HG02588 (cell line): ENCODE measurements around the gene DAG1.
"Not testable (repeated sequence)": the region's sequence is repeated elsewhere in the genome, so short reads cannot be mapped to it uniquely, and the experiment has no call there.

Experiments
- ATAC-seq: cut with Tn5 transposase; IDR thresholded peaks from one replicate; pipeline ENCODE4 v1.9.1; 2021; ENCODE audit warnings: mild to moderate bottlenecking, moderate library complexity; ENCODE audit not compliant: unreplicated experiment

Gene DAG1

DNA sequence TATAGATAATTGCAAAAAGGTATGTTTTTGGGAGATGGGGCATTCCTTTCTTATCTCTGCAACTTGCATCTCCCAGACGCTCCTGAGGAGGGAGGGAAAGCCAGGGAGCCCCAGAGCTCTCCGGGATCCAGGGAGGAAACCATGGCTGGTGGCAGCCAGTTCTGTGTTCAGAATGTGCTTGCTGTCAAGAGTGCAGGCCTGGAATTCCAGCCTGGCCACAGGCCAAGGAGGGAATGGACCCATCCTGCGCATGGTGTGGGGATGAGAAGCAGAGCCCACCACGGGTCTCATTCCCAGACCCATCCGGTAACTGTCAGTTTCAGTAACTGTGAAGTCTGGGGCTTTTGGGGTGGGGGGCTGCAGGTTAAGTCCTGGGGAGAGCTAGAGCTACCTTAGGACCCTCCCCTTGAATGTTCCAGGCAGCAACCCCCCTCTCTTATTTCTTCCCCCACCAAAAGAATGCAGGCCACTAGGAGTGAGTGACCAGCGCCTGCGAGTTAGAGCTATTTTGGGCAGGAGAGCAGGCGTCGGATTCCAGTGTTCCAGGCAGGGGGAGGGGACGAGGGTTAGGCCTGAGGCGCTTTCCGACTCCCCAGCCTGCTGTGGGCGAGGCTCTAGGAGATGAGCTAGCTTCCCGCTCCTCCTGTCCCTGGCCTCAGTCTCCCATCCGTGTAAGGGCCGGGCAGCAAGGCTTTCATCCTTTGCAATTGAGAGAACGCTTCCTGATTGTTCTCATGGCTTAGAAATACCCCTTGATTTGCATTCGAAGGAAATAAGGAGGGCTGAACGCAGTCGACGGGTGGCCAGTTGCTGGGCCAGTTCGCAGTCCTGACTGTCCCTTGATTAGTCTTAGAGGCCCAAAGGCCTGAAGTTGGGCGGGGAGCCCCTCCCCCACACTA lies 781 bp upstream of the DAG1 start:
- no peak for ATAC-seq

DNA sequence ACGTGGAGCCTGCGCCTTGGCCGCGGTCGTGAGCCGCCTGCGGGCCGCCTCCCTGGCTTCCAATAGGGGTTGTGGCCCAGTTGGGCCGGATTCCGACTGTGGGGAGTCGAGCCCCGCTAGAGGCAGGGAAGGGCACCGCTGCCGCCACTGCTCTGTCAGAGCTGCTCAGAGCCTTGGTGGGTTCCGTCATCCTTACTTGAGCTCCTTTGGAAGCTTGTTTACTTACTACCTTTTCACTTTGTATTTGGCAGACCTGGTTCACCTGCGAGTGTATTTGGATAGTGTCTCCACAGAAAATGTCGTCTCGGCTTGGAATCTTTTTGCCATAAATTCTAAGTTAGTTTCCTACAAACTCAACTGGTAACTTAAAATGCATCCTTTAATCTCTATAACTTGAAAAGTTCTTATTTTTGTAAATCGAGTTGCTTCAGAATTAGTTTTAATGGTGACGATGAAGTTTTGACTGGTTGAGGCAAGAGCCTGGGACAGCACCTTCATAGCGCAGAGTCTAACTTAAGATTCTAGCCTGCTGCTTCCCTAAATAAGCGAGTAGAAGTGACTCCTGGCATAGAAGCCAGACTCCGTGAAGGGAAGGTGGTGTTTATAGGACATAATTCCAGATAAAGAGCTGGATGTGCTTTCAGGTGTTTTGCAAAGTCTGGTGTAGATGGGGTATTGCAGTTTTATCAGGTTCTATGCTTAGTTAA lies 800 bp downstream of the DAG1 start:
- no peak for ATAC-seq

DNA sequence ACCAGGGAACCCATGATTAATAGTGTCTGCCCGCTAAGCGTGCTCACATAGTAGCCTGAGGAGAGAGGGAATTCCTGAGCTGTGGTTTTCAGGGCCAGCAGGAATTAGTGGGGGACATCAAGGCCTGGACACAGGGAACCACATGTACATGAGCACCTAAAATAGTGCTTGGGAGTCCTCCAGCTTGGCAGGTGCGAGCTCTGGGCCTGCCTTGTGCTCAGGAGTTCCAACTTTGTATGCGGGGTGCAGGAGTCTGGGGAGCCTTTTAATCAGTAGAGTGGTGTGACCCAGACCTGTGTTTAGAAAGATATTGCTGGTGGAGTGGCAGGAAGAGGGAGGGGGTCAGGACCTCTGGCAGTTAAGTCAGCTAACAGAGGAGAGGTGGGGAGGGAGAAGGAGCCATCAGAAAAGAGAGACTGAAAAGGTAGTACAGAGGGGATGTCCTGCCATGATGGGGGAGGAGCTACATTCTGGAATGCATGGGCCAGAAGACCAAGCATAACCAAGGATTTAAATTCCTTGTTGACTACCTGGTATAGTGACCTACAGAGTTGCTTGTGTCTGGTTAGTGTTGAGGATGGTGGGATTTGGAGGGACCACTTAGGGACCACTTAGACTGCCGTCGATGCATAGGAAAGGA lies 1.9 kb downstream of the DAG1 start:
- no peak for ATAC-seq

DNA sequence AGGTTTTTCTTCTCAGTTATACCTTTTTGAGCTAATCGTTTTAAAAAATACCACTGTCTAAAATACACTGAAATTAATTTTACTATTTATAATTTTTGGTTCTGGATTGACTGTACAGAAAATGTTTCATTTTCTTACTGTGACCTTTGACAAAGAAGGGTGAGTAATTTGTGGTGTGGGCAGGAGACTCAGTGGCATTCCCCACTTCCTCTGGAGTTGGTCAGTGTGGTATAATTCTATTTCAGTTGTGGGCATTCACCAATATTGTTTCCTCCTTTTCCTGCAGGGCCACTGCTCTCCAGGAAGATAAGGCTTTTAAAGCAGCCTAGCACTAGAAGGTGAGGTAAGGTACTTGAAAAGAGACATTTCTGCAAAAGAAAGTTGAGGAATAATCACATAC lies 6.5 kb downstream of the DAG1 start:
- ATAC-seq = no peak

GRCh38 chr3:49482766-49483165 lies 12.7 kb downstream of the DAG1 start:
- no peak for ATAC-seq

GRCh38 chr3:49484471-49484870 lies 14.4 kb downstream of the DAG1 start:
- no peak for ATAC-seq

GRCh38 chr3:49489247-49489646 lies 19.2 kb downstream of the DAG1 start:
- no peak for ATAC-seq

DNA sequence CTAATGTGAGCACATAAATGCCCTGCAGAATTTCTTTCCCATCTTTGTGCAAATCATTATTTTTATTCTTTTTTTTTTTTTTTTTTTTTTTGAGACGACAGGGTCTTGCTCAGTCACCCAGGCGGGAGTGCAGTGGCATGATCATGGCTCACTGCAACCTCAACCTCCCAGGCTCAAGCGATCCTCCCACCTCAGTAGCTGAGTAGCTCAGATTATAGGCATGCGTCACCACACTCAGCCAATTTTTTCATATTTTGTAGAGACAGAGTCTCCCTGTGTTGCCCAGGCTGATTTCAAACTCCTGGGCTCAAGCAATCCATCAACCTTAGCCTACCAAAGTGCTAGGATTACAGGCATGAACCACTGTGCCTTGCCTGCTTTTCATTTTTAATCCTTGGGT lies 22.9 kb downstream of the DAG1 start:
- ATAC-seq = no peak

DNA sequence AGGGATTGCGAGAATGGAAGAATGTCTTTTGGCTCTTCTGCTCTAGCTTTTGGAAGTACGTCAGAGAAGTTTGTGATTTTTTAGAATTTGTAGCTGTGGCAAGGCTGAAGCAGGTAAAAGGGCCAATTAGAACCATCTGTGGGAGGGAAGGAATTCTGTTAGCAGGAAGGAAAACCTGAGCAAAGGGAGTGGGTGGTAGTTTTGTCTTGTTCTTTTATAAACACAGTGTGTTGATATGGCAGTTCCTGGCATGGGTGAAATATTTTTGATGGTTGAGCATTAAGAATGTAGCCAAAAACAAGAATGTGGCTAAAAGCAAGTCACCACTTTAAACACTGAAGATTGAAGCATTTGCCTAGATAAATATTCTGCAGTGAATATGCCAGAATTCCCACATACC lies 23.8 kb downstream of the DAG1 start:
- ATAC-seq = no peak

GRCh38 chr3:49495023-49495422 lies 25.0 kb downstream of the DAG1 start:
- no peak for ATAC-seq

DNA sequence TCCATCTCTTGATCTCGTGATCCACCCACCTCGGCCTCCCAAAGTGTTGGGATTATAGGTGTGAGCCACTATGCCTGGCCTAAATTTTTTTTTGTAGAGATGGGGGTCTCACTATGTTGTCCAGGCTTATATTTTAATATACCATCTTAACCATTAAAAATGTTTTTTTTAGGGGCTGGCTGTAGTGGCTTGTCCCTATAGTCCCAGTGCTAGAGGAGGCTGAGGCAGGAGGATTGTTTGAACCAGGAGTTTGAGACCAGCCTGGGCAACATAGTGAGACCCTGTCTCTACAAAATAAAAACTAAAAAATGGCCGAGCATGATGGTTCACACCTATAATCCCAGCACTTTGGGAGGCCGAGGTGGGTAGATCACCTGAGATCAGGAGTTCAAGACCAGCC lies 26.8 kb downstream of the DAG1 start:
- ATAC-seq = not testable (repeated sequence)

GRCh38 chr3:49497606-49498005 lies 27.5 kb downstream of the DAG1 start:
- ATAC-seq = no peak

GRCh38 chr3:49498239-49498638 lies 28.2 kb downstream of the DAG1 start:
- ATAC-seq = no peak

DNA sequence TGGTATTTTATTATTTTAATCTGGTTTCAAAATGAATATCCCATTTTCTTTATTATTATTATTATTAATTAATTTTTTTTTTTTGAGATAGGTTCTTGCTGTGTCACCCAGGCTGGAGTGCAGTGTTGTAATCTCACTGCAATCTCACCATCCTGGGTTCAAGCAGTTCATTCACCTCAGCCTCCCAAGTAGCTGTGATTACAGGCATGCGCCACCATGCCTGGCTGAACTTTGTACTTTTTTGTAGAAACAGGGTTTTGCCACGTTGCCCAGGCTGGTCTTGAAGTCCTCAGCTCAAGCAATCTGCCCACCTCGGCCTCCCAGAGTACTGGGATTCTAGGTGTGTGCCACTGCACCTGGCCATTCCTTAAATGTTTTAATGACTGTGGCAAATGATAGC lies 28.6 kb downstream of the DAG1 start:
- no peak for ATAC-seq

DNA sequence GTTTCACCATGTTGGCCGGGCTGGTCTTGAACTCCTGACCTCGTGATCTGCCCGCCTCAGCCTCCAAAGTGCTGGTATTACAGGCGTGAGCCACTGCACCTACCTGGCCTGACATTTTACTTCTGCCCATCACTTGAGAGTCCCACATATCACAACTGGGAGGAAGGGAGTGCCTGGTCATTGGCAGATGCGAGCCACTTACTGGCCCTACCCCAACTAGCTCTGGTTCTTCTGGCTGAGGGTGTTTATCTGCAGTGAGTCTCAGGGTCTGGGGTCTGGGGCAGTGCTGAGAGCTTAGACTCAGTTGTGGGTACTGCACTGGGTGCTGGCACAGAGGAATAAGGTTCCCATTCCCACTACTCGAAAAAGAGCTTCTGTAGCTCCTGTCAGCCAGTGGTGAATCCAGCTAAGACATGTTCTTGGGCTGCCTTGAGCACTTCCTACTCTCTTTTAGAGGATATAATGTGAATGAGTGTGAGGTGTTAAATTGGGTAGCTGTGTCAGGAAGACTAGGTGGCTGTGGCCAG lies 30.2 kb downstream of the DAG1 start:
- ATAC-seq = no peak

GRCh38 chr3:49500732-49501609 lies 30.9 kb downstream of the DAG1 start:
- ATAC-seq = no peak

DNA sequence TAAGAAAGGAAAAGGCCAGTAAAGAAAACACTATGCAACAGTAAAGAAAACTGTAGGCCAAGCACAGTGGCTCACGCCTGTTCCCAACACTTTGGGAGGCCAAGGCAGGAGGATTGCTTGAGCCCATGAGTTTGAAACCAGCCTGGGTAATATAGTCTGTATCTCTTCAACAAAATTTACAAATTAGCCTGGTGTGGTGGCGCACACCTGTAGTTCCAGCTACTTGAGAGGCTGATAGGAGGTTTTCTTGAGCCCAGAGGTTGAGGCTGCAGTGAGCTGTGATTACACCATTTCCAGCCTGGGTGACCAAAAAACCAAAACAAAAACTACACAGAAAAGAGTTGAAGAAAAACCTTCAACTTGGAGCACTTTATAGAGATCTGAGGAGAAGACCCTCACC lies 31.8 kb downstream of the DAG1 start:
- ATAC-seq = no peak

DNA sequence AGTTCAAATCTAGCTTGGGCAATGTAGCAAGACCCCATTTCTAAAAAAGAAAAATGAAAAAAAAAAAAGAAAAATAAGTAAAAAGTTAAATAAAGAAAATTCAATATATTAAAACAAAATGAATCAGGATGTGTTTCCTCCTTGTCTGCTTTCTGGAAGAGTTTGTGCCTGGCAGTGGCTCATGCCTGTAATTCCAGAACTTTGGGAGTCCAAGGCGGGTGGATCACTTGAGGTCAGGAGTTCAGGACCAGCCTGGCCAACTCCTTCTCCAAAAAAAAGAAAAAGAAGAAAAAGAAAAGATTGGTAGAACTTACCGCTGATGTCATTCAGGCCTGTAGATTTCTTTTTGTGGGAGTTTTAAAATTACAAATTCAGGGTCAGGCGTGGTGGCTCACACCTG lies 36.8 kb downstream of the DAG1 start:
- ATAC-seq = no peak

DNA sequence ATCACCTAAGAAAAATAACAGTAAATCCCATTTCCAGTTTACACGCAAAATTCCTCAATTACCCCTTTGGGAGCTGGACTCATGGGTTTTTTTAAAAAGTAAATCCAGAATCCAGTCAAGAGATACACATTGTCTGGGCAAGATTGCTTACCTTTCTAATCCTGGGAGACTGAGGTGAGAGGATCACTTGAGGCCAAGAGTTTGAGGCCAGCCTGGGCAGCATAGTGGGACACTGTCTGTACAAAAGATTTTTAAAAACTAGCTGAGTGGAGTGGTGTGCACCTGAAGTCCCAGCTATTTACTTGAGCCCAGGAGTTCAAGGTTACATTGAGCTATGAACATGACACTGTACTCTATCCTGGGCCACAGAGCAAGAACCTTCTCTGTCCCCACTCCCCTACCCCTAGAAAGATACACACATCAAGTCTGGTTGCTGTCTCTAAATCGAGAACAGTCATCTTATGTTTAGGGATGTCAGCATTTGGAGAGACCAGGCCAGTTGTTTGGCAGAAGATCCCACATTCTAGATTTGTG lies 39.0 kb downstream of the DAG1 start:
- ATAC-seq = no peak

- ATAC-seq = no peak
Measured at GRCh38 chr3:49511639-49512038, 41.6 kb downstream of the DAG1 start.
